Activated T-cell treated with anti-CD3 and anti-CD28 coated beads for 24 hours (primary cell): Measurements from ENCODE around the gene SLC2A10.
"Not testable (repeated sequence)": the region's sequence is repeated elsewhere in the genome, so short reads cannot be mapped to it uniquely, and the experiment has no call there.

Source experiments
- DNase-seq: peaks from one replicate; pipeline ENCODE4 v3.0.0-alpha.2; 2020; ENCODE audit warnings: low read depth

SLC2A10 gene

GRCh38 chr20:46709459-46710152 lies at the start of gene SLC2A10:
SLC2A10 (plus strand) TSS chr20:46709649; CDS start chr20:46709737, 88 bp downstream.
- no peak for DNase-seq

- DNase-seq, result no peak
Observed at GRCh38 chr20:46660487-46660886, 49.0 kb upstream of the SLC2A10 start.

- DNase-seq, result no peak
Observed at GRCh38 chr20:46661659-46662058, 47.8 kb upstream of the SLC2A10 start.

GRCh38 chr20:46663531-46663930 lies 45.9 kb upstream of the SLC2A10 start:
- DNase-seq, result no peak

- DNase-seq, result no peak
Observed at GRCh38 chr20:46665602-46666001, 43.8 kb upstream of the SLC2A10 start.

GRCh38 chr20:46666306-46666705 lies 43.1 kb upstream of the SLC2A10 start:
- DNase-seq, result no peak

- DNase-seq, result no peak
Observed at GRCh38 chr20:46666818-46667515, 42.5 kb upstream of the SLC2A10 start.

- no peak for DNase-seq
Observed at GRCh38 chr20:46670228-46670584, 39.2 kb upstream of the SLC2A10 start.

- no peak for DNase-seq
Observed at GRCh38 chr20:46670585-46671584, 38.6 kb upstream of the SLC2A10 start.

- no peak for DNase-seq
Observed at GRCh38 chr20:46671866-46672542, 37.4 kb upstream of the SLC2A10 start.

- DNase-seq, result no peak
Observed at GRCh38 chr20:46672543-46673148, 36.8 kb upstream of the SLC2A10 start.

GRCh38 chr20:46673394-46674252 lies 35.8 kb upstream of the SLC2A10 start:
- no peak for DNase-seq

GRCh38 chr20:46674253-46675083 lies 35.0 kb upstream of the SLC2A10 start:
- no peak for DNase-seq

GRCh38 chr20:46676649-46677316 lies 32.7 kb upstream of the SLC2A10 start:
- DNase-seq, result not testable (repeated sequence)

GRCh38 chr20:46677608-46678007 lies 31.8 kb upstream of the SLC2A10 start:
- no peak for DNase-seq

GRCh38 chr20:46678516-46678915 lies 30.9 kb upstream of the SLC2A10 start:
- no peak for DNase-seq

- DNase-seq, result no peak
Observed at GRCh38 chr20:46680684-46681031, 28.8 kb upstream of the SLC2A10 start.

- DNase-seq, result peak; percentile 54
Observed at GRCh38 chr20:46681032-46681854, 28.2 kb upstream of the SLC2A10 start.
